Effector CD8-positive, alpha-beta T cell (primary cell): ENCODE measurements around the gene ZNF573.

Experiments
- DNase-seq: peaks from one replicate; lab custom pipeline; 2025; lab: John Stamatoyannopoulos, UW

Gene ZNF573

GRCh38 chr19:37695144-37695899, 84.1 kb downstream of the ZNF573 start:
- DNase-seq: no peak

GRCh38 chr19:37692956-37693620, 86.3 kb downstream of the ZNF573 start:
- no peak for DNase-seq

- DNase-seq: peak; percentile 56
Measured at GRCh38 chr19:37691881-37692504, 87.4 kb downstream of the ZNF573 start.
